IPS-11a (cell line): ENCODE data around the gene ETNK1.

Experiments
- H3K4me3 ChIP-seq: one replicate; pipeline ENCODE4 v1.5.1; 2013; ENCODE audit warnings: low read depth, low read length, control low read depth

Gene ETNK1

GRCh38 chr12:22634883-22635282 lies 9.9 kb downstream of the ETNK1 start:
- no peak overlapping the region for H3K4me3 ChIP-seq

- H3K4me3 ChIP-seq = no peak overlapping the region
Measured at GRCh38 chr12:22635812-22636211, 10.8 kb downstream of the ETNK1 start.

DNA sequence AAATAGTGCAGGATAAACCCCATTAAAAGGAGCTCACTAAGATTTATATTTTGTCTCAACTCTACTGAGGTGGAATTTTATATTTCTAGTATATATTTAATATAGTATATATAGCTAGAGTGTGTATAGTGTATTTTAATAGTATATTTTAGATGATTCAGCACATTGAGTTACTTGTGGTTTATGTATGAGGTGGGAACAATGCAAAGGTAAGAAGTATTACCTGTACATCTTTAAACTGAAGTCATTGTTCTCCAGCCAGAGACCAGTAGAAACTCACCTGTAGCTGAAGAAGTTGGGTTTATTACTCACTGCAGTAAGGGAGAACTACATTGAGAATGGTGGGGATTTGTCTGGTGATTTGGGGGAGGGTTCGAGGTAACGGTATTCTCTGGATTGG lies 15.9 kb downstream of the ETNK1 start:
- H3K4me3 ChIP-seq = no peak overlapping the region

DNA sequence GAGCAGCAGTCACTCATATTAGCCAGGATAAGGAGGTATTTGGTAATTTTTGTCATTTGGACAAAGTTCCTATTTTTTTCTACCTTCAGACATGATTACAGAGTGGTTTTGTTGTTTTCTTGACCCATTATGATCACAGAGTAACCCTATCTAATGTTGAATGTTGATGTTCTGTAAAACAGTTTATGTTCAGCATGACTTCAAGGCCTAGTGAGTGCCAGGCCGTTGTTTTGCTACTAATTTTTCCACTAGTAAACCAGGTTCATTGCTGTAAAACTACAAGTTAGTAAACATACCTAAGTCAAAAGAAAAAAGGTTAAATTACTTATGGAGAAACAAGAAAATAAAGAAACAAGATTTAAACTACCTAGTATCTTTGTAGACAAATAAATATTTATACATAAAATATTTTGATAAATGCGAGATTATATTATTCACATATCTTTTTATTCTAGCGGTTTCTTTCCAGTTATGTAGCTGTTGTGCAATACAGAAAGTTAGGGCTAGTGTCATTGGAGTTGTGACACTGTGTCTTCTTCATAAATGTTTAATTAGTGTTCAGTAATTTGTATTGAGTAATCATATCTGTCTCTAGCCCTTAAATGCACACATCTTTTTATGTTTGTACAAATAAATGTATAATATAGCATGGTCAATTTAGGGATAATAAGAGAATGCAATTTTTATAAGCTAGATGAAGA lies 16.5 kb downstream of the ETNK1 start:
- H3K4me3 ChIP-seq = no peak overlapping the region

- no peak overlapping the region for H3K4me3 ChIP-seq
Measured at GRCh38 chr12:22648668-22649067, 23.7 kb downstream of the ETNK1 start.

DNA sequence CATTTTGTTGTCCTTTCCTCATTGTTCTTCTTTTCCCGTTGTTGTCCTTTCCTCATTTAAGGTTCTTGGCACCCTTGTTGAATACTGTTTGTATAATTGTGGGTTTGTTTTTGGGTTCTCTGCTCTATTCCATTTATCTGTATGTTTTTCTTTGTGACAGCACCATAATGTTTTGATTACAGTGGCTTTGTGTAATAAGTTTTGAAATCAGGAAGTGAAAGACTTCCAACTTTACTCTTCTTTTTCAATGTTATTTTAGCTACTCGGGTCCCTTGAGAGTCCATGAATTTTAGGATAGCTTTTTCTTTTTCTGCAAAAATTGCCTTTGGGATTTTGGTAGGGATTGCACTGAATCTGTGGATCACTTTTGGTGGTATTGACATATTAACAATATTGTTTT lies 28.1 kb downstream of the ETNK1 start:
- H3K4me3 ChIP-seq = no peak overlapping the region

GRCh38 chr12:22653791-22654190 lies 28.8 kb downstream of the ETNK1 start:
- H3K4me3 ChIP-seq = no peak overlapping the region

- H3K4me3 ChIP-seq = no peak overlapping the region
Measured at GRCh38 chr12:22656376-22656775, 31.4 kb downstream of the ETNK1 start.

- no peak overlapping the region for H3K4me3 ChIP-seq
Measured at GRCh38 chr12:22656831-22657230, 31.9 kb downstream of the ETNK1 start.

DNA sequence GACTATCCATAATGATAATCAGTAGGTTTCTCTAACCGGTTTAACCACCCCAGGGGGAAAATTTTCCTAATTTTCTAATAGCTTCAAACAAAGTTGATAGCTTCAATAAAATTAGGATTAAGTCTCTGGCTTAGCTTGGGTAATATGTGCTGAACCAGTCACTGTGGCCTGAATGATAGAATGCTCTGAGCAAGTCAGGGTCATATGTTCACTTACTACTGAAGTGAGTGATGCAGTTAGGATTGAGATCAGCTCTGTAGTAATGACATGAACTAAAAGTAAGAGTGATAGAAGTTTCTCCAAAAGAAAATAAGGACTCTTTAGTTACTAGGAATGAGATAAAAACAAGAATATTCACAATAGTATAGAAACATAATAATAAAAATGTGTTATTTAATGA lies 32.6 kb downstream of the ETNK1 start:
- H3K4me3 ChIP-seq = no peak overlapping the region

DNA sequence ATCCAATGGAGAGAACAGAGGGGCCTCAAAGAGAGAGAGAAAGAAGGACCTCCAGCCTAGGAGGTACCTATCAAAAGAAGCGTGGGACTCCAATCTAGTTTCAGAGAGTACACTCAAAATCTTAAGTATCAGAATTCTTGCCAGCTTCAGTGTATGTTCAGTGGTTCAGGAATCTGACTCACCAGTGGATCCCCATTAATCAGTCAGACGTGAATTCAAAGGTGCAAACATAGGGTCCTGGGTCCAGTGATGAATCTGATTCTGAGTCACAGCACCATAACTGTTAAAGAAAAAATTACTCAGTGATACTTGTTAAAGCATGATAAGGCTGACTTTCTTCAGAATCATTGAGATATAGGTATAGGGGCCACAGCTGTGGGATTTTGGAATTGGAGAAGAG lies 33.2 kb downstream of the ETNK1 start:
- H3K4me3 ChIP-seq = no peak overlapping the region

GRCh38 chr12:22662356-22662755 lies 37.4 kb downstream of the ETNK1 start:
- H3K4me3 ChIP-seq = no peak overlapping the region

- H3K4me3 ChIP-seq = no peak overlapping the region
Measured at GRCh38 chr12:22665476-22665875, 40.5 kb downstream of the ETNK1 start.

- no peak overlapping the region for H3K4me3 ChIP-seq
Measured at GRCh38 chr12:22667122-22667521, 42.2 kb downstream of the ETNK1 start.

DNA sequence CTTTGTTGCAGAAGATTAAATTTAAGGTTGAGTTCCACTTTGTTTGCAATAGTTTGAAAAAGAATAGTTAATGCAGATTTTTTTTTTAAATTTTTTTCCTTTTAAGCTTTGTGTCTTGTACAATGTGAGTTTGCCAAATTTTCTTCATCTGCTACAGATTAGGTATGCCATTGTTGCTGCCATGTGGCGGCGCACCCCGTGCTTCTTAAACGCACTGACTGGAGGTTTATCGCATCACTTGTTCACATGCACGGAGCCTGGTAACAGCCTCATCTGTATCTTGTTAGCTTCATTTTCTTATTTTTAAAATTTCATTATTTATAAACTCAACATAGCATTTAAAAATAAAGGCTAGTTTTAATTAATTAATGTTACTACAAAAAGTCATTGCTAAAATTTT lies 43.5 kb downstream of the ETNK1 start:
- no peak overlapping the region for H3K4me3 ChIP-seq

DNA sequence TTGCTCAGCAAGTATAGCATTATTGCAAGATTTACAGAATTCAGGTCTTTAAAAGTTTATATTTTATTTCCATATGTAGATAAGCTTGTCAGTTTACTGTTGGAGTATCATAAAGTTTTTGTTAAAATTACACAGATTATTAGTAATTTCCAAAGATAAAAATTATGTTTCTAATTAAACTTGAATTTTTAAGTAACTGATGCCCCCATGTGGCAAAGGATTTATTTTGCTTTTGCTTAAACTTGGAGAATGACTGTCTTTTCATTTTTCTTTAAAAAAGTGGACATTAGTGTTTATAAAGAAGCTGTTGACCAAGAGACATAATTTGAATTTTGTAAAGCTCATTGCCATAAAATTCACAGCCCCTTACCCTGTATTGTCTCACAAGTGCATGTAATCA lies 45.8 kb downstream of the ETNK1 start:
- H3K4me3 ChIP-seq = no peak overlapping the region

GRCh38 chr12:22672951-22673350 lies 48.0 kb downstream of the ETNK1 start:
- no peak overlapping the region for H3K4me3 ChIP-seq

GRCh38 chr12:22677781-22678574 lies 53.0 kb downstream of the ETNK1 start:
- no peak overlapping the region for H3K4me3 ChIP-seq

DNA sequence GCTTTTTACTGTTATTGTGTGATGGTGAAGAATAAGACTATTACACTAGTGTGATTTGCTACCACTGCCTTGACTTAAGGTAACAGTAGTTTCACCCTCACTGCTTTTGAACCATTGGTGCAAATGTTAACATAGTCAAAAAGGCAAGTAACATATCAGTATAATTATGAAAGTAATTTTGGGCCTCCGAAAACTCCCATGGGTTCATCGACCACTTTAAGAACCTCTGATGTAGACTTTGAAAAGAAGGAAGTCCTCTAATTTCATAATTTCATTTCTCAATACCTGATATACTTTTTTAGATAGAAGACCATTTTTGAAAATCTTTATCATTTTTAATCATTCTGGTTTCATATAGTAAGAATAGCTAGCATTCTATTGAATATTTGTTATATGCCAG lies 57.7 kb downstream of the ETNK1 start:
- H3K4me3 ChIP-seq = no peak overlapping the region

GRCh38 chr12:22683131-22683530 lies 58.2 kb downstream of the ETNK1 start:
- no peak overlapping the region for H3K4me3 ChIP-seq

- H3K4me3 ChIP-seq = no peak overlapping the region
Measured at GRCh38 chr12:22684140-22685118, 59.5 kb downstream of the ETNK1 start.
